HG03196 (cell line): ENCODE data around the gene MED12L.
A peak's percentile ranks its signal among the peaks of the same experiment; 100 is the strongest.
"Not testable (repeated sequence)": the region's sequence is repeated elsewhere in the genome, so short reads cannot be mapped to it uniquely, and the experiment has no call there.

ENCODE experiments used
- ATAC-seq: cut with Tn5 transposase; IDR thresholded peaks from one replicate; pipeline ENCODE4 v1.9.1; 2021; ENCODE audit not compliant: unreplicated experiment

Gene MED12L, protein sequence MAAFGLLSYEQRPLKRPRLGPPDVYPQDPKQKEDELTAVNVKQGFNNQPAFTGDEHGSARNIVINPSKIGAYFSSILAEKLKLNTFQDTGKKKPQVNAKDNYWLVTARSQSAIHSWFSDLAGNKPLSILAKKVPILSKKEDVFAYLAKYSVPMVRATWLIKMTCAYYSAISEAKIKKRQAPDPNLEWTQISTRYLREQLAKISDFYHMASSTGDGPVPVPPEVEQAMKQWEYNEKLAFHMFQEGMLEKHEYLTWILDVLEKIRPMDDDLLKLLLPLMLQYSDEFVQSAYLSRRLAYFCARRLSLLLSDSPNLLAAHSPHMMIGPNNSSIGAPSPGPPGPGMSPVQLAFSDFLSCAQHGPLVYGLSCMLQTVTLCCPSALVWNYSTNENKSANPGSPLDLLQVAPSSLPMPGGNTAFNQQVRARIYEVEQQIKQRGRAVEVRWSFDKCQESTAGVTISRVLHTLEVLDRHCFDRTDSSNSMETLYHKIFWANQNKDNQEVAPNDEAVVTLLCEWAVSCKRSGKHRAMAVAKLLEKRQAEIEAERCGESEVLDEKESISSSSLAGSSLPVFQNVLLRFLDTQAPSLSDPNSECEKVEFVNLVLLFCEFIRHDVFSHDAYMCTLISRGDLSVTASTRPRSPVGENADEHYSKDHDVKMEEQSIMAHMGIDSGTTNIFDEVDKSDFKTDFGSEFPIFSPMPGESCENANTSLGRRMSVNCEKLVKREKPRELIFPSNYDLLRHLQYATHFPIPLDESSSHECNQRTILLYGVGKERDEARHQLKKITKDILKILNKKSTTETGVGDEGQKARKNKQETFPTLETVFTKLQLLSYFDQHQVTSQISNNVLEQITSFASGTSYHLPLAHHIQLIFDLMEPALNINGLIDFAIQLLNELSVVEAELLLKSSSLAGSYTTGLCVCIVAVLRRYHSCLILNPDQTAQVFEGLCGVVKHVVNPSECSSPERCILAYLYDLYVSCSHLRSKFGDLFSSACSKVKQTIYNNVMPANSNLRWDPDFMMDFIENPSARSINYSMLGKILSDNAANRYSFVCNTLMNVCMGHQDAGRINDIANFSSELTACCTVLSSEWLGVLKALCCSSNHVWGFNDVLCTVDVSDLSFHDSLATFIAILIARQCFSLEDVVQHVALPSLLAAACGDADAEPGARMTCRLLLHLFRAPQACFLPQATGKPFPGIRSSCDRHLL (N-terminal part only)

GRCh38 chr3:151085227-151085888 is at the start of gene MED12L:
Gene MED12L (plus strand): TSS chr3:151085664. CDS start chr3:151086927, 1,263 bp downstream.
- ATAC-seq = peak; percentile 73

- ATAC-seq = no peak
Measured at GRCh38 chr3:151037746-151038477, 47.6 kb upstream of the MED12L start.

GRCh38 chr3:151044706-151045105 is 40.8 kb upstream of the MED12L start:
- no peak for ATAC-seq

DNA sequence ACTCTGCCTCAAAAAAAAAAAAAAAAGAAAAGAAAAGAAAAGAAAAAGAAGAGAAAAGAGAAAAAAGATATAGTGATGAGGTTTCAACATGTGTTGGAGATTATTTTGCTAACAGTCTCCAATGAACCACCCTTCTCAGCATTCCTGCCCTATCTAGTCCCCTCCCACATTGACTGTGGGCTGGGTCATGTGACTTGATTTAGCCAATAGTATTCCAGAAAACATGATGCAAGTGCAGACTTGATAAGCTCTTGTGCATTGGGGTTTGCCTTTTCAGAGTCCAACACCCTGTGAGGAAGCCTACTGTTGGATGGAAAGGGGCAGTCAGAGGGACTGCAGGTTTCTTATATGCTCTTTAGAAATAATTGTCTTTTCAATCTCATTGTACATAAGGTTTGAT is 37.8 kb upstream of the MED12L start:
- ATAC-seq = no peak

DNA sequence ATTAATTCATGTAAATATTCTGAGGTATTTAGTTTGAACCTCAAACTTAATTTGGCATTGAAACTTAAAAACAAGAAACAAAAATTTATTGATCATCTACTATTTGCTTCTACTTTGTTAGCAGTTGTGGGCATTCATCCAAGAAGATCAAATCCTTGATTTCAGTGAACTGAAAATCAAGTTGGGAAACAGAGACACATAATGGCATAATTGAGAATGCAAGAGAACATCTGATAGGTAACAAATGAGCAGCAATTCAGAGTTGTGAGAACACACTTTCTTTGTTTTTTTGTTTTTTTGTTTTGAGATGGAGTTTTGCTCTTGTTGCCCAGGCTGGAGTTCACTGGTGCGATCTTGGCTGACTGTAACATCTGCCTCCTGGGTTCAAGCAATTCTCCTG is 33.9 kb upstream of the MED12L start:
- no peak for ATAC-seq

- no peak for ATAC-seq
Measured at GRCh38 chr3:151052346-151052745, 33.1 kb upstream of the MED12L start.

DNA sequence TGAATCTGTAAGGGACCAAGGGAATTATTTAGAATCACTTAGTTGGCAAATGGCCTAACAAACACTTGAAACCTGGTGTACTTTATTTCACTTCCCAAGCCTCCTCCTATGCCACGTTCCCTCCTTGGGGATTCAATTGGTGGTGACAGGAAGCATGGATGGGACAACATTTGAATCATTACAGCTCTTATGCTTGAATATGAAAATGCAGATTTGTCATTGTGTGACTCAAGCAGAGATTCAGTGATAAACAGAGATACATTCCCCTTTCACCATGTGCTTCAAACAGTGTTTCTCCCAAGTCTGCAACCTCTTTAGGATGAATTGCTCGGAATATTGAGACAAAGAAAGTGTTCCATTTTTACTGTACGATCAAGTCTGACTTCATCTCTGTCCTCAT is 32.7 kb upstream of the MED12L start:
- ATAC-seq = no peak

DNA sequence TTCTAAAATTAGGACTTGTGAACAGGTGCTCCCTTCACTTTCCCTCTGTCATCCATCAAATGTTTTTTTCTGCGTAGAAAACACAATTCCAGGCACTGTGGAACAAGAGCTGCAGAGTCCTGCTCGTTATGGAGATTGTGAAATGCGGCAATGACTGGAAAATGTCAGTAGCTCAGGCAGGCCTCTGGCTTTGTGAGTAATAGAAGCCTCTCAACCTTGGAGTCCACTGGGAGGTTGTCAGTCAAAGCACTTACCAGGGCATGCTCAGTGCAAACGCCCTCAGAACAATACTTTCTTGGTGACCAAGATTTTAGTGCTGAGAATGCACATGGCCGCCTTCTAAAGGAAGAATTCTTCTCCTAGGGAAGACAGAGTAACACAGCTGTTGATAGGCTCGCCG is 26.7 kb upstream of the MED12L start:
- no peak for ATAC-seq

GRCh38 chr3:151062611-151063010 is 22.9 kb upstream of the MED12L start:
- ATAC-seq = no peak

- no peak for ATAC-seq
Measured at GRCh38 chr3:151067158-151067557, 18.3 kb upstream of the MED12L start.

DNA sequence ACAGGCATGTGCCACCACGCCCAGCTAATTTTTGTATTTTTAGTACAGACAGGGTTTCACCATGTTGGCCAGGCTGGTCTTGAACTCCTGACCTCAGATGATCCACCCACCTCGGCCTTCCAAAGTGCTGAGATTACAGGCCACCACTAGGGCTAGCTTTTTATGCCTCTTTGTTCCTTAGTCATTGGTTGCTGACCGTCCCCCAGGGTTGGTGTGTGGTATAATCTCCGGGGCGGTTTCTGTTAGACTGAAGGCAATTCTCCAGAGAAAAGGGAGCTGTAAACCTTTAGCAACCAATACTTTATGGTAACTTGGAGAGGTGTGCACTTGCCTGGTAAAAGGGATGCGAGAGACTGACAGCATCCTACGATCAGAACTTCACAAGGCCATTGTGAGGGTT is 12.6 kb upstream of the MED12L start:
- not testable (repeated sequence) for ATAC-seq

- ATAC-seq = no peak
Measured at GRCh38 chr3:151074256-151074655, 11.2 kb upstream of the MED12L start.

- ATAC-seq = no peak
Measured at GRCh38 chr3:151075869-151076562, 9.4 kb upstream of the MED12L start.

DNA sequence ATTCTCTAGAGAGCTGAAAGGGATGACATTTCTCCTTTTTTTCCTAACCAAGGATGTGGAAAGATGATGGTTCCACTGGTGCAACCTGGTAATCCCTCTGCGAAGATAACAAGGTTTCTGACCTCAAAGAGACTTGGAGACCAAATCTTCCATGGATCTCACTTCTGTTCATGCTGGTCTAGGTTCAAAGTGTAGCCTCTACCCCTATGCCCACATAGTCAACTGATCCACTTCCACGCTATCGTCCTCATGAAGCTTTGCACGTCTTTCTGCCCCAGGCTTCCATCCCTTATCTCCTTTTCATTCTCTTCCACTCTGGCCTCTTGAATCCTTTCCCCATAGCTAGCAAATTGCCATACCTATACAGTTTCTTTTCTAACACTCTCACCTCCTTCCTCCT is 8.8 kb upstream of the MED12L start:
- ATAC-seq = no peak

- not testable (repeated sequence) for ATAC-seq
Measured at GRCh38 chr3:151081082-151081481, 4.4 kb upstream of the MED12L start.

DNA sequence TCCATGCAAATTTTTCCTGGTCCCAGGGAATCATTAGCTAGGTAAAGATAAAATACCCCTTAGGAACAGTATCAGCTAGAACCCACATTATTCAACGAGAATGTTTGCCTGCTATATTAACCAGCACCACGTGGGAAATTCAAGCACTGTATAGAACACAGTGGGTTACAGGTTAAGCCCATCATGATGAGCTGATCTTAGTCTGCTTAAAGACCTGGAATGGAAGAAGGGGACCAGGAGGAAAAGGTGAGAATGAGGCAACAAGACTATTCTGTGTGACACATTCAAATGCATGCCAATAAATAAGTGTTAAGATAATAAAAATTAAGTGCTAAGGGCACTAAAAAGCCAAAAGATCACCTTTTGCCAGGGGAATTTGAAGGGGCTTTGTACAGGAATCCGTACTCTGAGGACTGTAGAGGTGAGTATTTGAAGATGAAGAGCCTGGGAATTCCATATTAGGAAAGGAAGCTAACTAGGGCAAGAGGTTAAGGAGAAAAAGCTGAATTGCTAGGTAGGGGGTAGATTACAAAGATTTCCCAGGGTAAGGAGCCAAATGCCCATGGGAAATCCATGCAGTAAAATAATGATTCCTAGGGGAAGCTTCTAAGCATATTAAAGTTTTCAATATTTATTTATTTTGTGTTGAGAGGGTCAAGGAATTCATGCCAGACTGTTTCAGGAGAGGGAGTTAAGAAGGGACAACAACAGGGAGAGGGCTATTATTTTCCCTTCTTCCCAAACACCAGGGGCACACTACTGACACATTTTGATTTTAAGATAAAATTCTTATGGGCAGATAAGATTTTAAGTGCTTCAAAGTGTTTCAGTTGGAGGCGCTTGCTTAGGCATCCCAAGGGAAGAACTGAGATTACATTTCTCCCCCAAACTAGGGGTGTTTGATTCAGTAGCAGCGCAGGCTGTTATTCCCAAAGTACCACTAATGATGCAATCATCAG is 2.3 kb upstream of the MED12L start:
- ATAC-seq = no peak

- no peak for ATAC-seq
Measured at GRCh38 chr3:151084893-151085226, 604 bp upstream of the MED12L start.

- ATAC-seq = peak; percentile 4
Measured at GRCh38 chr3:151085889-151086483, 522 bp downstream of the MED12L start.
